LHCN-M2 (cell line): Measurements from ENCODE around the gene GLE1. TPM values are rescaled to one million over a fixed set of nuclear protein-coding genes. Genes with fewer than 3 reads are reported as not detected.

ENCODE experiments used
- DNase-seq: peaks from one replicate; pipeline ENCODE4 v3.0.0-alpha.2; 2012; ENCODE audit warnings: low read depth
- polyA plus RNA-seq: library from polyadenylated mRNA; unstranded; fragments of >200 nt; gene quantifications from one replicate; pipeline ENCODE4 v1.2.1, GENCODE V29; 2012; ENCODE audit warnings: missing spikeins
- total RNA-seq: library from RNA; depleted of rRNA; stranded (reverse); fragments of >200 nt; gene quantifications from 2 replicates; pipeline ENCODE4 v1.2.3, GENCODE V29; 2014; rRNA removed

Gene GLE1, protein sequence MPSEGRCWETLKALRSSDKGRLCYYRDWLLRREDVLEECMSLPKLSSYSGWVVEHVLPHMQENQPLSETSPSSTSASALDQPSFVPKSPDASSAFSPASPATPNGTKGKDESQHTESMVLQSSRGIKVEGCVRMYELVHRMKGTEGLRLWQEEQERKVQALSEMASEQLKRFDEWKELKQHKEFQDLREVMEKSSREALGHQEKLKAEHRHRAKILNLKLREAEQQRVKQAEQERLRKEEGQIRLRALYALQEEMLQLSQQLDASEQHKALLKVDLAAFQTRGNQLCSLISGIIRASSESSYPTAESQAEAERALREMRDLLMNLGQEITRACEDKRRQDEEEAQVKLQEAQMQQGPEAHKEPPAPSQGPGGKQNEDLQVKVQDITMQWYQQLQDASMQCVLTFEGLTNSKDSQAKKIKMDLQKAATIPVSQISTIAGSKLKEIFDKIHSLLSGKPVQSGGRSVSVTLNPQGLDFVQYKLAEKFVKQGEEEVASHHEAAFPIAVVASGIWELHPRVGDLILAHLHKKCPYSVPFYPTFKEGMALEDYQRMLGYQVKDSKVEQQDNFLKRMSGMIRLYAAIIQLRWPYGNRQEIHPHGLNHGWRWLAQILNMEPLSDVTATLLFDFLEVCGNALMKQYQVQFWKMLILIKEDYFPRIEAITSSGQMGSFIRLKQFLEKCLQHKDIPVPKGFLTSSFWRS
- 50.1 and 53.2 TPM in 2 replicates for total RNA-seq
- polyA plus RNA-seq = 23.5 TPM

DNA sequence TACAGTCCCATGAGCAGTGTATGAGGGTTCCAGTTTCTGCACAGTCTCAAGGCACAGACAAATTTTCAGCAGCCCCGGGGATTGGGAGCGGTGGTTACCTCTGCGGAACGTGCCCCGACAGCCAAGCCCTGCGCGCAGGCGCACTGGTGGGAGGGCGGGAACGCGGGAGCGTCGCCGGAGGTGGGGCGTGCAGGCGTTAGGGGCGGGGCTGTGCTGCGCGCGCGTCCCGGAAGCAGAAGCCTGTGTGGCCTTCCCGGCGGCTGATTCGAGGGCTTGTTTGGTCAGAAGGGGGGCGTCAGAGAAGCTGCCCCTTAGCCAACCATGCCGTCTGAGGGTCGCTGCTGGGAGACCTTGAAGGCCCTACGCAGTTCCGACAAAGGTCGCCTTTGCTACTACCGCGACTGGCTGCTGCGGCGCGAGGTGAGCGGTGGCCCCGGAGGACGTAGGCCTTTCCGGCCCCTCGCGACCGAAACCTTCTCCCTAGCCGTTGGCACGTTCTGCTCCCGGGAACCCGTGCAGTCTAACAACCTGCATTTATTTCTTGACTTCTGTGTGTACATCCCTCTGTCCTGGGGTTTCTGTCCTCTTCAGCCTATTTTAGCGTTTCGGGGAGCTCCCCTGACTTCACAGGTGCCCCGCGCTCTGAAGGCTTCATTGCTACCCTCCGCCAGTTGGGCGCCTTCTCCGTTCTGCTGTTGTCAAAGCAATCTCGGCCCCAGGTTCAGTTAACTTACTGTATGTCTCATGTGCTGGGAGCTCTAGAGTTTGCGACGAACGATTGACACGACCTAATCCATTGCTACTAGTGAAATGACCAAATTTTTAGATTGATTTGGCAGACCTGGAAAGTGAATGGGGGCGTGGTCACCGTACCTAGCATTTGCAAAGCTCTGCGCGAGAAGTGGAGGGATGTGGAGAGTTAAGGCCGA is at the start of gene GLE1:
Gene GLE1, plus strand, starts transcription at position 235 of the 929 bp plus-strand sequence. Its CDS starts 87 bp downstream, at position 322.
- peak; percentile 86 for DNase-seq

DNA sequence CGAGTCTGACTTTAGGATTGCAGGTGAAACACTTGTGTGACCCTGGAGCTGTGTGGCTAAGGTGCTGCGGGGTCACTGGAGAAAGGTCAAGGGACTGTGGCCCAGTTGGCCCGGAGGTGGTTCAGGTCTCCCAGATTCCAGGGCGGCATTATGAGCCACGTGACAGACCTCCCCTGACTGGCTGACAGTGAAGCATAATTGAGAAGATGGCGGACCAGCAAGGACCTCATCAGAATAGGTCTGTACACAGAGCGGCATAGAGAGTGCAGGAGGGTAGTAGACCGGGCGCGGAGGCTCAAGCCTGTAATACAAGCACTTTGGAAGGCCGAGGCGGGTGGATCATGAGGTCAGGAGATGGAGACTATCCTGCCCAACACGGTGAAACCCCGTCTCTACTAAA is 49.5 kb upstream of the GLE1 start:
- no peak for DNase-seq

DNA sequence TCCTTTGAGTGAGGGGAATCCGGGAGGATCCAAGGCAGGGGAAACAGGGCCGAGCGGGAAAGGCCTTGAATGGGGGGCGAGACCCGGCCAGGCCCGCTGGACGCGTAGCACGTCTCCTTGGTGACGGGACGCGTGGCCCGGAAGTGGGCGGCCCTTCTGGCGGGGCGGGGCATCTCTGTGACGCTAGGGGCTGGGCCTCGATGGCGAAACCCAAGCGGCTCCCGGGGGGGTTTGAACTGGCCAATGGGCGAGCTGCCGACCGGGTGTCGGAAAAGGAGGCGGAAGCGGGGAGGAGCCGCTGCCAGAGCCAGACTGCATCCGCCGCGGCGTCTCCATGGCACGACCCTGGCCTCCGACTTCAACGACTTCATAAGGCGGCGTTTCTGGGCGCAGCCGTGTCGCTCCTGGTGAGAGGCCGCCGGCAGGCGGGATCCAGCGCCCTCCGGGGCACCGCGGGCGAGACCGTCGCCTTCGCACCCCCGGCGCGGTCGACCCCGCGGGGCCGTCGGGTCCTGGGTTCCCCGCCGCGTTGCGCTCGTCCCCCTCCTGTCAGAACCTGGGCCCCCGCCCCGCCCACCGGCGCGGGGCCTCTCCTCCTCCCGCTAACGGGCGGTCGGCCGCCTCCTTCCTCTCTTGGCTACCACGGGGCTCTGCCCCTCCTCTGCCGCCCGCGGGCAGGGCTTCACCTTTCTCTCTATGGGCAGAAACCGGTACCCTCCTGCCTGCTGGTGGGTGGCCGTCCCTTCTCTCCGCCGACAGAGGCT is 48.5 kb upstream of the GLE1 start, which contains the start of gene ODF2:
Gene ODF2, plus strand, starts transcription at position 158 of the 764 bp plus-strand sequence. Its CDS starts 86 bp downstream, at position 244.
- DNase-seq = peak; percentile 92

DNA sequence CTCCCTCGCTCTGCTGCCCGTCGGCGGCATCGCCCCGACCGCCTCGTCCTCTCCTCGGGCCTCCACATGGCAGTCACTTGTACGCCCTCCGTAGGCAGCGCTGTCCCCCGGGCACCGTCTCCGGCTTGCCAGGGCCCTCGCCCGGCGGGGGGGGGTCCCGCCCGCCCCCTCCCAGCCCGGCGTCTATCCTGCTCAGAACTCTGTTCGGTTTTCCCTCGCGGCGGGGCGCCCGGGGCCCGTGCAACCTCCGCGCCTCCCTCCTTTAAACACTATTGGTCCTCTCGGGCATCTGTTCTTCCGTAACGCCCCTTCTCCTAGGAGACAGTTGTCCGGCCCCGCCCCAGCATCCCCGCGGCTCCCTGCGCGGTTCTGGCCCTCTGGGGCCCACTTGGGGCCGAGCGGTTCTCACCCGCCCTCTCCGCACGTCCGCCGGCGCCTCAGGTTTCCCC is 47.9 kb upstream of the GLE1 start:
- DNase-seq = peak; percentile 70

DNA sequence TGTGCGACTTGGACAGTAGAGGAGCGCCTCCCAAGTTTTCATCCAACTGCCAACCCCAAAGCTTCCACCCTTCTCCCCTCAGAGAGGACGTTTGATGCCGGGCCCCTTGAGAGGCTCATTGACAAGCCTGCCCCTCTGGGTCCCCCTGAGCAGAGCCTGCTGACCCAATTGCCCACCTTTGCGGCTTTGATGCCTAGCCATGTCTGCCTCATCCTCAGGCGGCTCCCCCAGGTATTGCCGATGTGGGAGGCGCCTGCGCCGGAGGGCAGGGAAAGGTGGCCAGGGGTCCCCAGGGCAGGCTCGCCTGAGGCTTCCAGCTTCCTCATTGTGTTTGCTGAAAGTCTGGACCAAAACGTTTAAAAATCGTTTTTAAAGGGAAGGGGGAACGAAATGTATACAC is 47.3 kb upstream of the GLE1 start:
- DNase-seq = no peak

DNA sequence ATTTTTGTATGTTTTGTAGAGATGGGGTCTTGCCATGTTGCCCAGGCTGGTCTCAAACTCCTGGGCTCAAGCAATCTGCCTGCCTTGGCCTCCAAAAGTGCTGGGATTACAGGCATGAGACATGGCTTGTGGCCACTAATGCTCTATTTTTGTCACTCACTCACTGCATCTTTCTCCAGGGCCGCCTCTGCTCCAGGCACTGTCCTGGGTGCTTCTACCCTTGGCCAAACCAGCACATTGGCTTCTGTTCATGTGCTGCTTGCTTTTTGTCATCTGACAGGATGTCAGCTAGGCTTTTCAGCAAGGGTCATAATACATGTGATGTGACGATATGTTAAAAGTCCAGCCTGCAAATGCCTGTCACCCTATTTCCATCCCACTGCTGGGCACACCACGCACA is 45.5 kb upstream of the GLE1 start:
- no peak for DNase-seq

DNA sequence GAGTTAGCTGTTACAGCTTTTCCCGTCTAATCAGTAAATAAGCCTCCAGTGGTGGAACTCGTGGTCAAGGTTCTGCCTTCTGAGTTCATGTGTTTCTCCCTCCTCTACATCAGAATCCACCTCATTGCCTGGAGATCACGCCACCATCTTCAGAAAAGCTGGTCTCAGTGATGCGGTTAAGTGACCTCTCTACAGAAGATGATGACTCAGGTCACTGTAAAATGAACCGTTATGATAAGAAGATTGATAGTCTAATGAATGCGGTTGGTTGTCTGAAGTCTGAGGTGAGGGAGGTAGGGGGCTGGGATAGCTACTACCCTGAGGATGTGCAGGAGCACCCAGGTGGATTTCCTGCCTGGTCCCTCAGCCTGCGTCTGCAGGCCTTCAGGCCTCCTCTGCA is 35.4 kb upstream of the GLE1 start:
- no peak for DNase-seq

DNA sequence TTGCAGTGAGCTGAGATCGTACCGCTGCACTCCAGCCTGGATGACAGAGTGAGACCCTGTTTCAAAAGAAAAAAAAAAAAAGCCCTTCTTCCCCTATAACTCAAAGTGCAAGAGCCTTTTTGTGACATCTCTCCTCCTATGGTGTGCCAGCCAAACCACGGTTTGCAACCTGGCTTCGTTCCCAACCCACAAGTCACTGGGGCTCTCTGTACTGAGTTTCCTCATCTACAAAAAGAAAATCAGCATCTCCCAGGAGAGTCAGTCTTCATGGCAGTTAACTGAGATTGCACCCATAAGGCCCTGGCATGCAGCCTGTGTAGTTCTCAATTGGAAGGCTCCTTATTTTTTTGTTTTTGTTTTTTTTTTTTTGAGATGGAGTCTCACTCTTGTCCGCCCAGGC is 34.0 kb upstream of the GLE1 start:
- DNase-seq = peak; percentile 69

DNA sequence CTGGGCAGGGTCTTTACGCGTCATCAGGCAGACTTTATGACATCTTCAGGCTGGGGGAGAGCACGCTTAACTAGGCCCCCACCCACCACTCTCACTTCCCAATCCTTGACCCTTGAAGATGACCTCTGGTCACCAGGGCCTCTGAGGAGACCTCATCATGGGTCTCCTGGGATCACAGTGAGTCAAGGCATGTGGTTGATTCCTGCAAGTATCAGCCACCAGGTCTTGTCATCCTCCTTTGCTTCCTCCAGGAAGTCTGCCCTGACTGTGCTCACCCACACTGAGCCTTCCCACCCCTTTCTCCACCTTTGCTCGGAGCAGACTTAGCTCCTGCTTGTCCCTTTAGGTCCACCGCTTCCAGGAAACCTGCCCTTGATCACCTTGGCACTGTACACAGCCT is 31.4 kb upstream of the GLE1 start:
- DNase-seq = peak; percentile 34

DNA sequence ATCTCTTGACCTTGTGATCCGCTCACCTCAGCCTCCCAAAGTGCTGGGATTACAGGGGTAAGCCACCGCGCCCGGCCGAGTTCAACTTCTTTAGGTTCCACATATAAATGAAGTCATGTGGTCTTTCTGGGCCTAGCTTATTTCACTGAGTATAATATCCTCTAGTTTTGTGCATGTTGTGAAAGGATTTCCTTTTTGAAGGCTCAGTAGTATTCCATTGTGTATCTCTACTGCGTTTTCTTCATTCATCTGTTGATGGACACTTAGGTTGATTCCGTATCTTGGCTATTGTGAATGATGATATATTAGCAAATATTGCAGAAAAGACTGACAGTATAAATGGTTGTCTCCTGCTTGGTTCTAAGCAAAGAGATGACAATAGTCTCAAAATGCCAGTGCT is 28.7 kb upstream of the GLE1 start:
- DNase-seq = no peak

DNA sequence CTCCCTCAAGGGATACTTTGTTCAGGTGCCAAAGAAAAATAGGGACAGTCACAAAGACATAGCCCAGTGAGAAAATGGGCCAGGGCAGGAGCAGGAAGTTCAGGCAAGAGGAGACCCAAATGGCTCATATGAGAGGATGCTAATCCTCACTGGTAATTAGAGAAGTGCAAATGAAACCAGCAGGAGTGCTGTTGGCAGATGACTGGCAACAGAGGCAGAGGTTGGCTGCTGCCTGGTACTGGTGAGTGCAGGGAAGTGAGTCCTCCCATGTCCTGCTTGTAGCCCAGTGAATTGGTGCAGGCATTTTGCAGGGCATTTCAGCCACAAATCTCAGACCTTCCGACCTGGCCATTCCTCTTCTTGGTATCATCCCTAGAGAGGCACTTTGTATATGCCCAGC is 25.3 kb upstream of the GLE1 start:
- DNase-seq = no peak

DNA sequence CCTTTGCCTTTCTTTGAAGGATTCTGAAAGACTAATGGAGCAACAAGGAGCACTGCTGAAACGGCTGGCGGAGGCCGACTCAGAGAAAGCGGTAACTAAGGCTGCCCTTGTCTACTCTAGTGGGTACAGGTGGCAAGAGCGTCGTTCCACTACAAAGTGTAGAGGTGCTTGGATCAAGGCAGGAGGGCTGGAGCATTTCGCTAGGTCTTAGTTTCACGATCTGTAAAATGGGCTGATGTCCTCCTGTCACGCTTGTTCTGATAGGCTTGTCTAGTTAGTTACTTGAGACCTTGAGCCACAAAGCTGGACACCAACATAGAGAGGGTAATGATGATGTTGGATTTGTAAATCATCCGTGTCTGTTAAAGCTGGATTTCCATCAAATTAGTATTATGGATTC is 23.0 kb upstream of the GLE1 start:
- no peak for DNase-seq

DNA sequence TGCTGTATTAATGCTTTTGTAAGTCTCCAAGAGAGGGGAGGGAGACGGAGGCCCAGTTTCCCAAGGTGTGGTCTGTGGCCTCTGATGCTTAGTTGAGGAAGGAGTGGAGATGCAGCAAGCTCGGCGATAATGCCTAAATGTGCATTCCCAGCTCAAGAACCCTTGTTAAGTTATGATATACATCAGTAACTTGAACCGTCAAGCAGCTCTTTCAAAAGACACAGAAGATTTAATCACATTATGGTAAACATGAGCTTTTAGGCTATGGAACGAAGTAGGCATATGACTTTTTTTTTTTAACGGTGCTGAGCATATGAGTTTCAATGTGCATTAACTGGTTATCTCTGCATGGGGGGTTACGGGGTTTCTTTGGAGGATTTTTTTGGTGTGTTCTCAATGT is 22.3 kb upstream of the GLE1 start:
- DNase-seq = no peak

DNA sequence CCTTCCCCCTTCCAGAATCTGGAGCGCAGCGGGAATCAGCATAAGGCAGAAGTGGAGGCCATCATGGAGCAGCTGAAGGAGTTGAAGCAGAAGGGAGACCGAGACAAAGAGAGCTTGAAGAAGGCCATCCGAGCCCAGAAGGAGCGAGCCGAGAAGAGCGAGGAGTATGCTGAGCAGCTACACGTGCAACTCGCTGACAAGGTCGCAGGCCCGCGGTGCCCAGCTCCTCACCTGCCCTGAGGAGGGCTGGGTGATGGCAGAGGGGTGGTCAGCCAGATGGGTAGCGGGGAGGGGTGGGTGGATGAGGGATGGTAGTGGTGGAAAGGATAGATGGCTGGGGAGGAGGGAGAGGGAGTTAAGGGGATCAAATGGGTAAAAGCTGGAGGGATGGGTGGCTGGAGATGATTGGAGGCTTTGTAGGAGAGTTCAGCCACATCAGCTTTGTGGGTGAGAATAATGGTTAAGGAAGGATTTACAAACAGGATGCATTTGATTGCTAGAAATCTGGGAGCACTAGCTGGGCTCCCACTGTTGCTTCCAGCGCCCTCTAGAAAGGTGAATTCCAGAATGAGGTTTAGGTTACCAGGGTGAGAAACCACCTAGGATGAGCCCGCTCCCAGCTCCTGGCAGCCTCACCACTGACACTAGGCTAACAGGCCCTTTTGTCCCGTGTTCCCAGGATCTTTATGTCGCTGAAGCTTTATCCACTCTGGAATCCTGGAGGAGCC is 19.7 kb upstream of the GLE1 start:
- DNase-seq = no peak

DNA sequence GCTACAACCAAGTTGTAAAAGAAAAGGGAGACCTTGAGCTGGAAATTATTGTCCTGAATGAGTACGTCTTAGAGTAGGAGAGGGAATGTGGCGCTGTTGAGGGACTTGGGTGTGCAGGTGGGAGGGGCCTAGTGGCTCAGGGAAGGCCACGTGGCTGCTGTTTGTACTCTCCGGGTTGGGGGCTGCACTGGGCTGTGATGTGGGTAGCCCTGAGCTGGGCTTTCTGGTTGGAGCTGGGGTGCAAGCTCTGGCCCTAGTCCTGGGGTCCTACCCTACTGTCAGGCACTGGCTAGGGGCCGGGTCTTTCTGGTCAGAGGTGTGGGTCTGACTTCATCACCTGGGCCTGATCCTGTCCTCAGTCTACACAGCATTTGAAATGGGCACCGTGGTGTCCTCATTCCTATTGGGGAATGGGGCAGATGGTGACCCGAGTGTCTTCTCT is 19.1 kb upstream of the GLE1 start:
- no peak for DNase-seq

DNA sequence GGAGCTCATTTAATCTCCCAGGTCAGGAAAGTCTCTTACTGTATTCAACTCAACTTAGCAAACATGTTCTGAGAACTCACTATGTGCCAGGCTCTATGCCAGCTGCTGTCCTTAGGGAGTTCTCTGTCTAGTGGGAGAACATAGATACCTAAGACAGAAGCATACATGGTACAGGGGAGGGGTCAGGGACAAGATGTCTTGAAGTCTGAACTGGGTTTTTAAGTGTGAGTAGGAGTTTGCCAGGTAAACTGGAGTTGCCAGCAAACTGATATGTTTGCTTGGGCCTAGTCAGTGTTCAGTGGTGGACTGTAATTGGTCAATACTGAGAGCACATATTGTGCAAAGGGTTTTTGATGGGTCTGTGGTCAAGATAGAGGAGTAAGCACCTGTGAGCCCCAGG is 18.3 kb upstream of the GLE1 start:
- no peak for DNase-seq

DNA sequence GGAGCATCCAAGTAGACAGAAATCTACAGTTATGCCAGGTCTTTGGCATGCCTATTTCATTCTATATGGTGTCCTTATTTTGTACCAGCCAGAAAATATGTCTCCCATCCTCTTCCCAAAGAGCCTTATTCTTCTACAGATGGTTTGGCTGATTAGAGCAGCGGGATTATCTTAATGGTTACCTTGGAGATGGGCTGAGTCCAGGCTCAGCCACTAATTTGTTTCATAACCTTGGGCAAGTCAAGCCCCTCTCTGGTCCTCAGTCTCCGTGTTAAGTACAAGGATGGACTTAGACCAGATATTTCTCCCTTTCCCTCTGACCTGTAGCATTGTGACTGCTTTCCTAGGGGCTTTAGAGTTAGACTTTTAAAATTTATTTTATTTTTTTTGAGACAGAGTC is 11.1 kb upstream of the GLE1 start:
- DNase-seq = no peak

DNA sequence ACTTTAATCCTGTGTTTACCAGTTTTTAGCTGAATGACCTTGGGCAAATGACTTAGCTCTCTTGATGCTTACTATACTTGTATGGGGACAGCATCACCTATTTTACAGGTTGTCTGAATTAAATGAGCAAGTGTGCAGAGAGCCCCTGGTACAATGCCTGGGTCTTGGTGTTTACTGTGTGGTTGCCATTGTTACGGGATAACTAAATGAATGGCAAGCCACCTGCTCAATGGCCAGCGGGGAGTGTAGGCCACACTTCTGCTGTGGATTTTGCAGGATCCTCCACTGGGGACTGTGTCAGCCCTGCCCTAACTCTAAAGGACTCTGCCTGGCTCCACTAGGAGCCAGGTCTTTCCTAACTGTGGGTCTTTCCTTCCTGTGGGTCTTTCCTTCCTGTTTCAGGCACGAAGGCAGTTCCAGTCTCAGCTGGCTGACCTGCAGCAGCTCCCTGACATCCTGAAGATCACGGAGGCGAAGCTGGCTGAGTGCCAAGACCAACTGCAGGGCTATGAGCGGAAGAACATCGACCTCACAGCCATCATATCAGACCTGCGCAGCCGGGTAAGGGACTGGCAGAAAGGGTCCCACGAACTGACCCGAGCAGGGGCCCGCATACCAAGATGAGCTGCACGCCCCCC is 10.3 kb upstream of the GLE1 start:
- DNase-seq = no peak

DNA sequence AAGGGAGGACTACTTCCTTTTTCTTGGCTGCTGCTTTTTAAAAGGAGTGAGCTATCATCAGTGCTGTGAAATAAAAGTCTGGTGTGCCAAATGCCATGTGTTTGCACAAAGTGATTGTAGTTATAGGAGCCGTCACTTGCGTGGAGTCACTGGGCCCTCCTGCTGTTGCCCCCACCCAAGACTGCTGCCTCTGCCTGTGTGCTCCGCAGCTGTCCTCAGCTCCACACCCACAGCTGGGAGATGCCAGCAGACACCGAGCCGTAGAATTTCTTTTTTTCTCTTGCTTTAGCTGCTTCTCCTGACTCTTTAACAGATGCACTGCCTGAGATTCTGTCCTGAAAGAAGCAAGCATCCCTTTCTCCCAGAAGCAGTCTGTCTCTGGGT is 9.8 kb upstream of the GLE1 start:
- no peak for DNase-seq

DNA sequence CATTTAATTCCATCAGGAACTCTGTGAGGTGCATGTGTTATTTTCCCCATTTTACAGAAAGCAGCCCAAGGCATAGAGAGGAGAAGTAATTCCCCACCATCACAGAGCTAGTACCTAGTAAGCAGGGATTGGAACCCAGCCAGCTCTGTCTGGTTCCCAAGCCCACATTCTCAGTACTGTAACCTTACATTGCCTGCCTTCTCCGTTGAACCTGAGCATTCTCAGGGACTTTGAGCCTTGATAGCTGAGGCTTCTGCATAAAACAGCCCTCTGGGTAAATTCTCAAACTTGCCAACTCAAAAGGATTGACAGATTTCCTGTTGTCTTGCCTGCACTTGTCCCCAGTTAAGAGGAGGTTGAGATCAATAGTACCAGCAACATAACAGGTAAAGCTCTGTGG is 9.2 kb upstream of the GLE1 start:
- DNase-seq = no peak
